SIG-M5 (cell line): ENCODE measurements around the gene LHX1.

Experiments
- DNase-seq: peaks from one replicate; lab custom pipeline; 2025; lab: John Stamatoyannopoulos, UW

The LHX1 gene

GRCh38 chr17:36972186-36972700, 35.0 kb downstream of the LHX1 start:
- DNase-seq, result no peak

GRCh38 chr17:36972905-36973304, 35.6 kb downstream of the LHX1 start:
- DNase-seq, result no peak

GRCh38 chr17:36975922-36976515, 38.7 kb downstream of the LHX1 start:
- no peak for DNase-seq

- DNase-seq, result no peak
Observed at GRCh38 chr17:36977066-36977465, 39.8 kb downstream of the LHX1 start.

- no peak for DNase-seq
Observed at GRCh38 chr17:36977568-36977967, 40.3 kb downstream of the LHX1 start.

- no peak for DNase-seq
Observed at GRCh38 chr17:36978810-36979564, 41.7 kb downstream of the LHX1 start.

- no peak for DNase-seq
Observed at GRCh38 chr17:36979565-36979941, 42.3 kb downstream of the LHX1 start.

GRCh38 chr17:36980280-36980761, 43.0 kb downstream of the LHX1 start:
- DNase-seq, result no peak

- DNase-seq, result no peak
Observed at GRCh38 chr17:36983618-36984017, 46.3 kb downstream of the LHX1 start.

GRCh38 chr17:36989173-36989572, 51.9 kb downstream of the LHX1 start:
- DNase-seq, result no peak

GRCh38 chr17:36992701-36993100, 55.4 kb downstream of the LHX1 start:
- no peak for DNase-seq

GRCh38 chr17:36993227-36993626, 56.0 kb downstream of the LHX1 start:
- DNase-seq, result no peak
